HS-27A (cell line): ENCODE data around the gene DOK7.

Source experiments
- DNase-seq: peaks from one replicate; pipeline ENCODE4 v3.0.0-alpha.2; 2012; ENCODE audit warnings: low read depth, missing footprints

DOK7 gene

DNA sequence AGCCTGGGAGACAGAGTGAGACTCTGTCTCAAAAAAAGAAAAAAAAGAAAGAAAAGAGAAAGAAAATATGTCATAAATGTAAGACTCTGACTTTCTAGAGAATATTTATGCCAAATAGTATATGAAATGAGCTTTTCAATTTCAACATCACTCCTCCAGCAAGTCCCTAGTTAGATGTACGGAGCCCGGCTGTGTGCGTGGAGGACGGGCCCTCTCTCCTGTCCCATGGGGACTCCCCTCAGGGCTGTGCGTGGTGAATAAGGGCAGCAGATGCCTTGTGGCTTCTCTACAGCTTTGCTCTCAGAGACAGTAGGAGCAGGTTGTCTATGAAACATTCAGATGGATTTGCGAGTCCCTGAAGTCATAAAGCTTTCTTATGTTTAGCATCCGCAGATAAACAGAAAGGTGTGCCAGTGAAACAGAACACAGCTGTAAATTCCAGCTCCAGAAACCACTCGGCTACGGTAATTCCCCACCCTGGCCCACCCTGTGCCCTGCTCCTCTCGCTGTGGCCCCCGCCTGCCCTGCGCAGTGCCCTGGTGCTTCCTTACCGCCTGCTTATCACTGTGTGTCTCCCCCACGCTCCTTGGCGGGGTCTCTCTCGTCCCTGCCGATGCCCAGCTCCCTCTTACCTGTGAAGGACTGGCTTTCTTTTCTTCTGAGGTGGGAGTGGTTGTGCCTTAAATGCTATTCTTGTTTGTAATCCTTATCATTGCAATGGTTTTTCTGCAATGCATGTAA, 35.2 kb upstream of the DOK7 start:
- no peak for DNase-seq

DNA sequence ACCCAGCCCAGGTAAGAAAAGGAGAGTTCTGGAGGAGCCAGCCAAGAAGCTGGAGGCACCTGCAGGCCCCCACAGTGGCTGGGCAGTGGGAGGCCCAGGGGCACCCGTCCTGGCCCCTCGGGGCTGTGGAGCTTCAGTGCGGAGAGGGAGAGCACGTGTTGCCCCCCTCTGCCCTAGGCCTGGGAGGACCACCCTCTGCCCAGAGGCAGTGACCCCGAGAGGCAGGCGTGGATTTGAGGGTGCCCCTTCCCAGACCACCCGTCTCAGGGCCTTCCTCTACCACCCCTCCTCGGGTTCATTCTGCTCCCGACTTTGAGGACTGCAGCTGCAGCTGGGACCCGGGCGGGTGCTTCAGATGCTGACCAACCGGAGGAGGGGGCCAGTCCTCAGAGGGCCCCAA, 33.5 kb upstream of the DOK7 start:
- no peak for DNase-seq

DNA sequence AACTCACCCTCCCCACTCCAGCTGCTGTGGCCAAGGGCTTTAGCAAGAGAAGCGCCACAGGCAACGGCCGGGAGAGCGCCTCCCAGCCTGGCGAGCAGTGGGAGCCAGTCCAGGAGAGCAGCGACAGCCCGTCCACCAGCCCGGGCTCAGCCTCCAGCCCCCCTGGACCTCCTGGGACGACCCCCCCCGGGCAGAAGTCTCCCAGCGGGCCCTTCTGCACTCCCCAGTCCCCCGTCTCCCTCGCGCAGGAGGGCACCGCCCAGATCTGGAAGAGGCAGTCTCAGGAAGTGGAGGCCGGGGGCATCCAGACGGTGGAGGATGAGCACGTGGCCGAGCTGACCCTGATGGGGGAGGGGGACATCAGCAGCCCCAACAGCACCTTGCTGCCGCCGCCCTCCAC, 32.6 kb upstream of the DOK7 start:
- DNase-seq: no peak

DNA sequence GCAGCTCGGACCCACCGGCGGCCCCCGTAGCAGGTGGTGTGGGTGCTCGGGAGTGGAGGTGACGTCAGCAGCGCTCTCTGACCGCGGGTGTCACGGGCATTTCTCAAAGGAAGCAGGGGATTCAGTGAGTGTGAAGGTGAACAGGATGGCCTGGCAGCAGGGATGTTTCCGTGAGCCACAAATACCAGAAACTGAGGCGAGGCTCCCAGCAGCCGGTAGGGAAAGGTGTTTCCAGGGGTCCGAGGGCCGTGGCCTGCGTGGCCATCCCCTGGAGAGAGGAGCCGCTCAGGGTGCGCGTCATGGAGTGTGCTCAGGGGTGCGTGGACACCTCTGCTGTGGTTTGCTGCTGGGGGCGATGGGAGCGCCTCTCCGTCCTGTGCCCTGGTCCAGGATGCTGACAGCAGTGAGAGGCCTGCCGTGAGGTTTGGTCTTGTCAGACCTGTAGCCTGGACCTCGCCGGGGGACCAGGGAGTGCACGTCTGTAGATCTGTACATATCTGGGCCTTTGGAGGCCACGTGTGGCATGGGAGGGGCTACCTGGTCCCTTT, 31.6 kb upstream of the DOK7 start:
- DNase-seq: no peak

DNA sequence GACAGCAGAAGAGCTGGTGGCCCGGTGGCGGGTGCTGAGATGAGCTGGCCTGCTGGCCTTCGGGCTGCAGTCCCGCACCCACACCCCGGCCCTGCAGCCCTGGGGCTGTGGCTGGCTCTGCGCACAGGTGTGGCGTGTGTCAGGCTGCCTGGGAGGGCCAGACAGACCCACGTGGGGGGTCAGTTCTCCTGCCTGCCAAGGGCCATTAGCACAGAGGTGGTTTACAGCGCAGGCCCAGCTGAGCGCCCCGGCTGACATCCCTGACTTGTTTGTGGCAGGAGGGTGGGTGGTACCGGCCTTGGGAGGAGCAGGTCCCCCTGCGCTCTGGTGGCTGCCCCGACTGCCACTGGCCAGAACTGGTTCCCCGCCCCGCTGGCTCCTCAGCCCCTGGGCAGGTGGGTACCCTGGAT, 30.7 kb upstream of the DOK7 start:
- DNase-seq: no peak

DNA sequence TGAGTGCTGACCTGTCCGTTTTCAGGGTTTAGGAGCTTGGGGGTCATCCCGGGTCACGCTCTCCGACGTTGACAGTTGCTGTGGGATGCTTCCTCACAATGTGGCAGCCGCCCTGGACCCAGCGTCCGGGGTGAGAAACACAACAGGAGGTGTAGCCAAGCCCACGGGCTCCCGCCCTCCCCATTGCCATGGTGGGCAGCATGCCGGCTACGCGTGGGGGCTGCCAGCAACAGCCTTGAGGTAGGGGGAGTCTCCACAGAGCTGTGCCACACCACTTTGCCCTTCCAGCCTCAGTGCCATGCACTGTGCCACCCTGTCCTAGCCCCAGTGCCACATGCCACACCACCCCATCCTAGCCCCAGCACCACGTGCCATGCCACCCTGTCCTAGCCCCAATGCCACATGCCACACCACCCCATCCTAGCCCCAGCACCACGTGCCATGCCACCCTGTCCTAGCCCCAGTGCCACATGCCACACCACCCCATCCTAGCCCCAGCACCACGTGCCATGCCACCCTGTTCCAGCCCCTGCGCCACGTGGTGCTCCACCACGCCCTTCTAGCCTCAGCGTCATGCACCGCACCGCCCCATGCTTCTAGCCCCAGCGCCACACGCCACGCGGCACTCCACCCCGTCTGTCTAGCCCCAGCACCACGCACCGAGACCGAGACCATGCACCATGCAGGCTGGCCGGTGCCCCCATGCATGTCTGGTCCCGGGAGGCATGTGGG, 29.8 kb upstream of the DOK7 start:
- no peak for DNase-seq

DNA sequence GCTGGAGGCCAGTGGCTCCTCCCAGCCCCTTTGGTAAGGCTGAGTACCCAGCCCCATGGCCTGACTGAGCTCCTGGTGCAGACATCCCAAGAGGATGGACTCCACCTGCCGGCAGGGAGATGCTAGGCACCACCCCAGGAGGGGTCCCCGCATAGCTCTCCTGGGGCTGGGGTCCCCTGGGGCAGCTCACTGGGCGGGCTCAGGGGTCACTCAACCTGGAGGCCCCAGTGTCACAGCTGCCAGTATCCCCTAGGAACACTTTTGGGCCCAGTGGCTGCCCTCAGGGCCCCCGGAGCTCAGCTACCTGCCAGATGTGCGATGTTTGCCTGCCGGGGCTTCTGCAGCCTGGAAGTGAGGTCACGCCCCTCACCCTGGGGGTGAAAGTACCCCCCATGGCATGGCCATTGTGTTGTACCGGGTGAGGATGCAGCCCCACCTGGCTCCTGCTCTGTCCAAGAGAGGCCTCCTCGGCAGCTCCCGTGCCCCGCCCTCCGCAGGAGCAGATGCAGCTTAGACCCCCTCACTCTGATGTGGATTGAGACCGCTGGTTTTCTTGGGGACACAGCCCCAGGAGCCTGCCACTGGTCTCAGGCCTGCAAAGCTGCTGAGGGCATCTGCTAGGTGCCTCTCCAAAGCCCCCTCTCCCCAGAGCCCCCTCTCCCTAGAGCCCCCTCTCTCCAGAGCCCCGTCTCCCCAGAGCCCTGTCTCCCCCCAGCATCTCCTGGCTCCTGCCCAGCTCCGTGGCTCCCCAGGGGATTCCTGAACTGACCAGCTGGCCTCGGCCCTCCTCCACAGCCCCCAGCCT, 28.0 kb upstream of the DOK7 start:
- no peak for DNase-seq

DNA sequence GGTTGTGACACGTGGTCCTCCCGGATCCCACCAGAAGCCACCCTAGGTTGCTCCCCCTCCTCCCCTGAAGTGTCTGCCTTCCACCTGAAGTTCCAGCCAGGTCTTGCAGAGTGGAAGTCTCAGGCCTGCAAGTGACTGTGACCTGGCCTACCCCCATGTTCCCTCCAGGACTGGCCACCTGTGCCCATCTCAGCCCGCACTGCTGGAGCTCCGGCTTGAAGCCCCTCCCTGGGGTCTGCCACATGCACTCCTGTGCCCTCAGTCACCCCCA, 27.5 kb upstream of the DOK7 start:
- no peak for DNase-seq

DNA sequence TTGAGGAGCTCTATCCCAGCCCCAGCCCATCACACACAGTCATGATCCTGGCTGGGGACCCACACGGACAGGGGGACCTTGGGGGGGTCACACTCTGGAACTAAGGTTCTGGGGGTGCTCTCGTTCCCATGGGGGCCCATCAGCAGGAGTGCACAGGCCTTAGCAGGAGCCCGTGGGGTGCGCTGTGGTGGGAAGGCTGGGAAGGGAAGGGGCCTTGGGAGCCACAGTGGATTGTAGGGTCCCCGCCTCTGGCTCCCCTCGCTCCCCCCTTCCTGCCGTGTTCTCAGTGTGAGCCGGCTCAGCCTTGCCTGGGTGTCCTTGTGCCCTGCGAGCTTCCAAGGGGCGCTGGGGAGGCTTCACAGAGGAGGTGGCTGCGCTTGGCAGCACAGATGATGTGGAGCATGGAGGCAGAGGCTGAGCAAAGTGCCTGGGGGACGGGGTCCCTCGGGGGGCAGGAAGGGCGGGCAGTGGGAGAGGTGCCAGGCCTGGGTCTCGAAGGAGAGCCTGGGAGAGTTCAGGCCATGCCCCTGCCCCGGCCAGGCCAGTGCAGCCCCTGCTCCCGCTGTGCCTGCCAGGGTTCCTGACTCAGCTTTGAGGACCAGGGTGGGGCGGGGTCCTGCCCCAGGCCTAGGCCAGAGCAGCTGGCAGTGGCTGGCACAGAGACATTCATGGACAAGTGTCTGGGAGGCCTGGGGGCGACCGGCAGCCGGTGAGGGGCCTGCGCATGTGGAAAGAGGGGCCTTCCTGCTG, 26.9 kb upstream of the DOK7 start:
- no peak for DNase-seq

DNA sequence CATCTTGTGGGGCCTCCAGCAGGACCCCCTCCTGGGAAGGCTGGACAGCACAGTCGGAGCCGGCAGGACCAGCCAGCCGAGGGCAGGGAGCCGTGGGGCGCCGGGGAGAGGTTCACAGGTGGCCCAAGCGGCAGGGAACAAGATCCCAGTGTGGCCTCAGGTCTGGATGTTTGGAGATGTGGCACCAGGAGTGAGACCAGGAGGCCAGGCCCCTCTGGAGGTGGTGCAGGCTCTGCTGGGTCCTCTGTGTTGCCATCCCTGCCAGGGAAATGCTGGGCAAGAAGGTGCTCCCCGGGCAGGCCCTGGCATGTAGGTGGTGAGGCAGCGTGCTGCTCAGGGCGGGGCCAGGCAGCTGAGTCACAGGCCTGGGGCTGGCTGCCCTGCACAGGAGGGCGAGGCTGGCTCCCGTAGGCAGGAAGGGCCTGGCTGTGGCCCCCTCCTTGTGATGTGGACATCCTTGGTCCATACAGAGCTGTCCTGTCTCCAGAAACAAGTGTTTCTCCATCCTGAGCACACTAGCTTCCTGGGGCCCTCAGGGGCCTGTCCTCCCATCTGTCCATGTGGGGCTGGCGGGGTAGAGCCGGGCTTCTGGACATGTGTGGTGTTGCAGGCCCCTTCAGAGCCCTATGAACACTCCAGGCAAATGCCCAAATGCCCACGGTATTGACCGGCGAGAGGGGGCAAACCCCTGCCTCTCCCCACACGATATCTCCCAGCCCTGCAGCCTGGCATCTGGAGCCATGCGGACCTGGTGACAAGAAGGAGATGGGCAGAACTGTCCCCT, 26.1 kb upstream of the DOK7 start:
- peak; percentile 36 for DNase-seq

DNA sequence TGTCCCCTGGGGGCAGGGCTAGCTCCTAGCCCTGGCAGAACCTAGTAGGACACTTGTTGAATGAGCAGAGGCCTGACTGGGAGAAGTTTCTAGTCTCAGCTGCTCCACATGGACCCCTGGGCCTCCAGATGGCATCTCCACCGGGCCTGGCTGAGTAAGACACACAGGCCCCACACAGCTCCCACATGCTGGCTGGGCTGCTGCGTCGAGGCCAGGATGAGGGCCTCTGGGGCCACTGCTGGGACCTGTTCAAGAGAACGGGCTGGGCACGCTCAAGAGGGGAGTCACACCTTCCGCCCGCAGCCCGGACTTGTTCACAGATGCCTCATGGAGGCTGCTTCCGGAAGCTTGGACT, 25.5 kb upstream of the DOK7 start:
- no peak for DNase-seq

DNA sequence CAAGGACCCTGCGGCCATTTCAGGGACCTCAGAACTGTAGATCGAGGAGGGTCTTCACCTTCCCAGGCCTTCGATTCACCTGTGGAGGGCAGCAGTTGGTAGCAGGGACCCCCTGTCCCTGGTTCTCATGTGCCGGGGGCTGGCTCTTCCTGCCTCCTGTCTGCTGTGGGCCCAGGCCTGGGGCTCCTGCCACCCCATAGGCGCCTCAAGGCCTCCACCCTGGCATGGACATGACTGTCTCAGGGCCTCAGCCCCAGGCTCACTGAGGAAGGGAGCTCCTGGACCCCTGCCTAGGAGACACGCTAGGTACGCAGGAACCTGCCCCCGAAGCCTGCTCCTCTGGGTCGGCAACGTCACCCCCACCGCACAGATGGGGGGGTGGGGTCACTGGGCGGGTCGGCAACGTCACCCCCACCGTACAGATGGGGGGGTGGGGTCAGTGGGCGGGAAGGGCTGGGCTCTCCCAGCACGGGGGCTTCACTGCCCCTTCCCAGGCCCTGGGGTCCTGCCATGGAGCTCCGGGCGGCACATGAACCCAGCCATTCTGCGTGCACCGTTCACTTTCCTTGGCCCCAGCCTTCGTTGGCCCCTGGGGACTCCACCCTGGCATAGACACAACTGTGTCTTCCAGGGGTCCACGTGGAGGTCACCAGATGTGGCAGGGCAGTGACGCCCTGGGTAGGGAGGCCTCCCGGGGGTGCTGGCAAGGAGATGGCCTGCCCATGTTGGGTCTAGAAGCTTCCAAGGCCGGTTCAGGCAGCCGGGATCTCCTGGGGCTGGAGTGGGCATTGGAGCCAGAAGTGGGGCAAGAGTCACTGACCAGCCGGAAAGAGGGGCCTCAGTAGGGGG, 24.9 kb upstream of the DOK7 start:
- DNase-seq: no peak

DNA sequence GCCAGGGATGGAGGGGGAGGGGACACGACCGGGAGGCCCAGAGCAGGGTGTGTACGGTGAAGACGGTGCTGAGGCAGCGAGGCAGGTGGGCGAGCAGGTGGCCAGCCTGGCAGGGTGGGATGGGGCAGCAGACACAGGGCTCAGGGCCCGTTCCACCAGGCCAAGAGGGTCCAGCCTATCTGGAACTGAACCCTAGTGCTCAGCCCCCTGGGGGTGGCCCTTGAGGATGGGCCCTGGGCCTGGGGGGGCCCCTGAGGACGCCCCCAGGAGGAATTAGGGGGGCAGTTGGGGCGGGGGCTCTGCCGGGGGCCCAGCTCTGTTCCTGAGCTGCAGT, 24.3 kb upstream of the DOK7 start:
- no peak for DNase-seq

DNA sequence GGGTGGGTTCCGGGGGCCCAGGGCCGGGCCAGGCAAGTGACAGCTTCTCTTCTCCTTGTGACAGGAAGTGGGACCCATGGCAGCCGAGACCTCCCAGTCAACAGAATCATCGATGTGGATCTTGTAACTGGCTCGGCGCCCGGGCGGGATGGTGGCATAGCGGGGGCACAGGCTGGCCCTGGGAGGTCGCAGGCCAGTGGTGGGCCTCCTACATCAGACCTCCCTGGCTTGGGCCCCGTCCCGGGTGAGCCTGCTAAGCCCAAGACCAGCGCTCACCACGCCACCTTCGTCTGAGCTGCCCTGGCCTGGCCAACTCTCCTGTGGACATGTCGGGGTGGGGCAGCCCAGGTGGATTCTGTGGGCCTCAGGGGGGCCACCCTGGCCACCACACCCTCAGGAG, 23.7 kb upstream of the DOK7 start:
- no peak for DNase-seq

DNA sequence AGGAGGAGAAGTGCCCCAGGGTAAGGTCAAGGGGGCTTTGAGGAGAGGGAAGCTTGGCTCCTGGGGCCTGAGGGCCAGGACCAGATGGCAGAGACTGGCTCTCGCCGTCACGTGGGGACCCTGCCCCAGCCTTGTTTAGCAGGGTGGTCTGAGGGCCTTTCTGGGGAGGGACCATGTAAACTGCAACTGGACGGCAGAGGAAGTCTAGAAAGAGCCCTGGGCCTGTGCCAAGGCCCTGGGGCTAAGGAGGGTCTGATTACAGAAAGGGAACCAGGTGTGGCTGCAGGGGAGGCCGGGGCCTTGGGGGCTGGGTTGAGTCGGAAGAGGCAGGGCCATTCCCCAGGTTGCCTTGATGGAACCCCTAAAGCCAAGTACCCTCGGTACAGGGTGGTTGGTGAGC, 23.1 kb upstream of the DOK7 start:
- DNase-seq: no peak

DNA sequence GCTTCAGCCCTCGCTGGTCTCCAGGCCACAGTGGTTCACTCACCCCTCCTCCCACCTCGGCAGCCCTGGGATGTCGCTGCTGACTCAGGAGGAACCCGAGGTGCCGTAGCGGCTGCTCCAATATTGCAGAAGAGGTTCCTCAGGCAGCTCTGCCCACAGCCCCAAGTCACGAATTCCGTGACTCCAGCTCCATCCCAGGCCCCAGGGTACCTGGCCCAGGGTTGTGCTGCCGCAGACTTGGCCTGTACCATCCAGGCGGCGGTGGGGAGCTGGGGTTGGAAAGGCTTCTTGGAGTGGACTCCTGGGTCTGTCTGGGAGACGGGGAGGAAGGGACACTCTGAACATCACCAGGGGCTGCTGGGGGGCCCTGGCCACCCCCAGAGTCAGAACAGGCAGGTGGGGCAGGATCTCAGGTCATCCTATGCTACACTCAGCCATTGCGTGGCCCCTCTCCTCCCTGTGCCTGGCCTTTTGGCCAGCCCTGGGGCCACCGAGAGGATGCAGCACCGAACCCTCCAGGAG, 22.1 kb upstream of the DOK7 start:
- DNase-seq: no peak

DNA sequence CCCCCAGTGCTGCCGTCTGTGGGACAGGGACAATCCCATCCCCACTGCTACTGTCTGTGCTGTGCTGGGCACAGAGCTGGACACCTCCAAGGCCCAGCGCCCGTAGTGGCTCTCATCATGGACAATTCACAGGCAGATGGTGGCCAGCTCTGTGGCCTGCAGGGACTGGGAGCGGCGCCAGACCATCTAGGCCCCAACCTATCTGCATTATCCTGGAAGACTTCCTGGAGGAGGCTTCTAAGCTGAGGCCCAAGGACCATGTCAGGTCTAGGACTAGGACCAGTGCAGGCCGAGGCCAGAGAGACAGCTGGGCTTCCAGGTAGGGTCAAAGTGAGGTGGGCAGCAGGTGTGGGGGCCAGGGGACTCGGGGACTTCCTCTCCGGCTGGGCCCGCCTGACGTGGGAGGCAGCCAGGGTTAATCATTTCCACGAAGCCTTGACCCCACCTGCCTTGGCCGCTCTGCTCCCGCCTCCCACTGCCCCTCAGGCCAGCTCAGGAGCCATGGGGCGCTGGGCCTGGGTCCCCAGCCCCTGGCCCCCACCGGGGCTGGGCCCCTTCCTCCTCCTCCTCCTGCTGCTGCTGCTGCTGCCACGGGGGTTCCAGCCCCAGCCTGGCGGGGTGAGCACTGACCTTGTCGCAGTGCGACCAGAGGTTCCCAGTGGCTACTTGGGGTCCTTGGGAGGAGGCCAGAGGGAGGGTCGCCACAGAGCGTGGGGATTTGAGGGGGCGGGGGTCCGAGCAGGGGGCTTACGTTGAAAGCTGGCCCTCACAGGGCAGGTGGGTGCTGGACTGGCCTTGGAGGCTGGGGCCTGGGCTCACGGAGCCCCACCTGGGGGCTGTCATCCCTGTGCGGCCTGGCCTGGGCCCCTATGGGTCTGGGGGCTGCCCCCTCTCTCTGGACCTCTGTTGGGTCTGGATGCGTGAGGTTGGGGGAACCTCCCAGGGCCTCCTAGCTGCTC, 21.3 kb upstream of the DOK7 start, which contains the start of gene HGFAC:
TSS of gene HGFAC (plus strand) at position 468 of the 959 bp plus-strand sequence. CDS start at position 502, 34 bp downstream.
- no peak for DNase-seq

DNA sequence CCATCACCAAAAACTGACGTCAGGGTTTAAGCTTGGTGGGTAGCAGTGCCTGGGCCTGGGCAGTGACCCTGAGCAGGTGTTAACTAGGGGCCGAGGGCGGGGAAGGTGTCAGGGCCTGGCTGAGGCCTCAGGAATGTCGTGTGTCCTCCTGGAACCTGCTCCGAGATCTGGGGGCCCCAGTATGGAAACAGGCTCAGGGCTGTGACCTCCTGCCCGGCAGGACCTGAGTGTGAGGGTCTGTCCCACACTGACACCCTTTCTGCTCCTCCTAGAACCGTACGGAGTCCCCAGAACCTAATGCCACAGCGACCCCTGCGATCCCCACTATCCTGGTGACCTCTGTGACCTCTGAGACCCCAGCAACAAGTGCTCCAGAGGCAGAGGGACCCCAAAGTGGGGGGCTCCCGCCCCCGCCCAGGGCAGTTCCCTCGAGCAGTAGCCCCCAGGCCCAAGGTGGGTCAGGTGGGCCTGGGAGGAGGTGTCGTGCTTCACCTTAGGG, 20.6 kb upstream of the DOK7 start:
- DNase-seq: no peak
